GM13977 (cell line): ENCODE results near the gene RGP1.

ENCODE experiments used
- DNase-seq: peaks from one replicate; pipeline ENCODE4 v3.0.0; 2012; ENCODE audit warnings: low spot score
- CTCF ChIP-seq: IDR thresholded peaks from 2 replicates; pipeline ENCODE4 v1.5.1; 2012; ENCODE audit warnings: mild to moderate bottlenecking, control low read depth; ENCODE audit not compliant: insufficient read depth; ENCODE audit errors: extremely low read depth, missing control alignments
- in situ Hi-C: fragments of 300-500 bp; cut with MboI; formaldehyde crosslinking; loops from one replicate; pipeline ENCODE4 v1.12.0; 2022; ENCODE audit warnings: low sequenced_read_pairs, low pct_unique_long_range_greater_than_20kb, mixed read lengths, inconsistent platforms; ENCODE audit not compliant: unreplicated experiment

The RGP1 gene

GRCh38 chr9:35705836-35706430, 43.2 kb upstream of the RGP1 start:
- DNase-seq = no peak
- no peak for TF ChIP-seq CTCF
- in situ Hi-C loops = no loop called here

- DNase-seq = no peak
- TF ChIP-seq CTCF = no peak
- in situ Hi-C loops = no loop called here
Observed at GRCh38 chr9:35706951-35707350, 42.1 kb upstream of the RGP1 start.

GRCh38 chr9:35708146-35708545, 40.9 kb upstream of the RGP1 start:
- in situ Hi-C loops = no loop called here
- no peak for DNase-seq
- TF ChIP-seq CTCF = no peak

- in situ Hi-C loops = no loop called here
- no peak for TF ChIP-seq CTCF
- no peak for DNase-seq
Observed at GRCh38 chr9:35710818-35711500, 38.1 kb upstream of the RGP1 start.

GRCh38 chr9:35711501-35712428, 37.3 kb upstream of the RGP1 start:
- TF ChIP-seq CTCF = no peak
- in situ Hi-C loops = no loop called here
- peak; percentile 60 for DNase-seq

GRCh38 chr9:35712762-35713400, 36.2 kb upstream of the RGP1 start:
- in situ Hi-C loops = no loop called here
- no peak for TF ChIP-seq CTCF
- no peak for DNase-seq
